Endothelial cell (in vitro differentiated cells): ENCODE results near the gene PPP2R2B. TPM values are rescaled to one million over a fixed set of nuclear protein-coding genes. Genes with fewer than 3 reads are reported as not detected.

Experiments
- DNase-seq: peaks from one replicate; pipeline ENCODE4 v3.0.0; 2021; ENCODE audit warnings: low spot score
- H3K27ac Mint-ChIP-seq: one replicate; pipeline ENCODE4 v1.8.0; 2021; ENCODE audit warnings: mixed read lengths, inconsistent platforms; ENCODE audit not compliant: unreplicated experiment
- H3K27me3 Mint-ChIP-seq: one replicate; pipeline ENCODE4 v1.8.0; 2021; ENCODE audit warnings: mild to moderate bottlenecking, moderate library complexity, mixed read lengths, inconsistent platforms; ENCODE audit not compliant: unreplicated experiment
- H3K36me3 Mint-ChIP-seq: one replicate; pipeline ENCODE4 v1.8.0; 2021; ENCODE audit warnings: mild to moderate bottlenecking, low read depth, mixed read lengths, inconsistent platforms; ENCODE audit not compliant: unreplicated experiment
- H3K4me1 Mint-ChIP-seq: one replicate; pipeline ENCODE4 v1.8.0; 2021; ENCODE audit warnings: mild to moderate bottlenecking, mixed read lengths, inconsistent platforms; ENCODE audit not compliant: unreplicated experiment
- H3K4me3 Mint-ChIP-seq: one replicate; pipeline ENCODE4 v1.8.0; 2021; ENCODE audit warnings: mild to moderate bottlenecking, mixed read lengths, inconsistent platforms; ENCODE audit not compliant: unreplicated experiment
- H3K9me3 Mint-ChIP-seq: one replicate; pipeline ENCODE4 v1.8.0; 2021; ENCODE audit warnings: mixed read lengths, inconsistent platforms; ENCODE audit not compliant: unreplicated experiment
- CTCF ChIP-seq: fragments of 200-600 bp; sonication (generic); IDR thresholded peaks from one replicate; pipeline ENCODE4 v1.5.0; 2021; ENCODE audit warnings: antibody characterized with exemption; ENCODE audit not compliant: unreplicated experiment
- total RNA-seq: library from RNA; stranded (reverse); fragmentation: NEBNext Ultra II Directional; extraction: Animal tissue kit (Norgen Biotek cat#: 25700); gene quantifications from one replicate; pipeline ENCODE4 v1.2.1, GENCODE V29; 2021; ENCODE audit not compliant: unreplicated experiment

PPP2R2B gene
- total RNA-seq, 1 donor from 2014 or later, result 0.59 TPM

DNA sequence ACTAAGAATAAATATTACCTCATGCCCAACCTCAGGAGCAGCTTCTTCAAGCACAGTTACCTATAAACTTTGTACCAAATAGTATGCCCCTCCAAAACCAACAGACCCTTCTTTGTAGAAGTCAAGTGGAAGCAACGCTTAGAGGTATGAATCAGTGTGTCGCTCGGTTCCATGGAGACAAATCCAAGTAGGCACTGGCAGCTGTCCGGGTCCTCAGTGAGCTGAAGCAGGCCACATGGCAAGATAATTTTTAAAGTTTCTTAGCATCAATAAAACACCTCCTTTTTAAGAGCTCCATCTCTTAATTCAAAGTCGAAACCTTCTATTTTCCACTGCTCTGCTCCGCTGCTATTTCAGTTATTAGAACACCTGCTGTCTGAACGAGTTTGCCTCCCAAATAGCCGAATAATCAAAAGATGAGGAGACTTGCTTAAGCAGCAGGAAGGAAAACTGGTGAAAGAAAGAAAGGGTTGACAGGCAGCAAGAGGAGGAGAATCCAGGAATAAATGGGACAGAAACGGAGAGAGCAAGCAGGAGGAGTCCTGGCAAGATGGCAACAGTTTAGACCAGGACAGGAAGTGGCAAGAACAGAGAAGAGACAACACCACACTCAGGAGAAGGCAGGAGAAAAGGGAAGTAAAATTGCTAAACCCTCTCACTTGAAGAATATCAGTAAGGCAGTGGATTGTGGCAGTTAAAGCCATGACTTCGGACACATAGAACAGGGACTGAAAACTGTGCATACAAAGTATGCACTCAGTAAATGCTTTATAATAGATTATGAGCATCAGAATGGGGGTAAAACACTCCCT, 65.0 kb downstream of the PPP2R2B start:
- TF ChIP-seq CTCF, result no peak
- Mint-ChIP-seq H3K36me3 (no peaks in the 10 kb centered on the region), H3K4me3 (no peak overlapping the region), H3K4me1 (no peaks in the 10 kb centered on the region), H3K27me3 (peaks cover 1% of the 10 kb centered on the region), H3K9me3 (no peaks in the 10 kb centered on the region), H3K27ac (no peak overlapping the region)
- DNase-seq, result no peak

DNA sequence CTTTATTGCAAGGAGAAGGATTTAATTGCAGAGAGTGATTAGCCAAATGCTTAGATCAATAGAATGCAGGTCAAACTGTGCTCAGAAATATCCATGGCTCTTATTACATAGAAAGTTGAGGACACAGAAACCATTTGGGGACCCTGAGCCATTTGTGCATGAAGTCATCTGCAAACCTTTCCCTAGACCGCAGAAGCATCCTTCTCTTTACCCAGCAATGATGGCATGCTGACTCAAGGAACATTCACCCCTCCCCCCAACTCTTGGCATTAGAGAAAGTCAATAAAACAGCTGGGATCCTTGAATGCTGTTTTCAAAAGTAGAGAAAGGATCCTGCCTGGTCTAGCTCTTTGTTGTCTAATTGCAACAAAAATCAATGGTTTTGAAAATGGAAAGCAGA, 73.5 kb downstream of the PPP2R2B start:
- Mint-ChIP-seq H3K4me1 (no peaks in the 10 kb centered on the region), H3K27me3 (no peaks in the 10 kb centered on the region), H3K4me3 (no peak overlapping the region), H3K36me3 (no peaks in the 10 kb centered on the region), H3K9me3 (no peaks in the 10 kb centered on the region), H3K27ac (no peak overlapping the region)
- no peak for TF ChIP-seq CTCF
- DNase-seq, result no peak

- Mint-ChIP-seq H3K4me3 (no peak overlapping the region), H3K27ac (no peak overlapping the region), H3K27me3 (peaks cover under 1% of the 10 kb centered on the region)
Observed at GRCh38 chr5:146802945-146803522, 75.5 kb downstream of the PPP2R2B start.

GRCh38 chr5:146799671-146800070, 78.9 kb downstream of the PPP2R2B start:
- peaks cover 2% of the 10 kb centered on the region for H3K27me3 Mint-ChIP-seq
- H3K4me1 Mint-ChIP-seq, result no peaks in the 10 kb centered on the region
- no peak for DNase-seq
- TF ChIP-seq CTCF, result no peak
- no peaks in the 10 kb centered on the region for H3K36me3 Mint-ChIP-seq
- no peak overlapping the region for H3K27ac Mint-ChIP-seq
- H3K9me3 Mint-ChIP-seq, result no peaks in the 10 kb centered on the region
- no peak overlapping the region for H3K4me3 Mint-ChIP-seq

More at GRCh38 chr5:146802945-146803522, 75.5 kb downstream of the PPP2R2B start:
- H3K4me1 Mint-ChIP-seq, result no peaks in the 10 kb centered on the region
- H3K9me3 Mint-ChIP-seq, result no peaks in the 10 kb centered on the region
- no peak for DNase-seq
- no peak for TF ChIP-seq CTCF
- no peaks in the 10 kb centered on the region for H3K36me3 Mint-ChIP-seq

DNA sequence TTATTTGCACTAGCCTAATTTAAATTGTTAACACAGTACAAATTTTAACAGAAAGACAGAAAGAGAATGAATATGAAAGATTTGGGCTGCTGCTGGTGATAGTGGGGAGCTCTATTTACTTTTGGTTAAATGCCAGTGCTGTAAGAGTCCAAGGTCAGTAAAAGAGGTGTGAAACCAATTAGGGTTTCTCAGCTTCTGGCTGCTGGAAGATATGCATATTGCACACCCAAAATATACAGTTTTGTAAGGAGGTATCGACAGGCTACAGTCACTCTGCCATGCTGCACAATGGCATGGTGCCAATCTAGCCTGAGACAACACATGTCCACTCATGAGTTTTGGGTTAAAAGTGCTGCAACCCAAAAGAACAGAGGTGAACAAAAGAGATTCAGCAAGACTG, 79.3 kb downstream of the PPP2R2B start:
- Mint-ChIP-seq H3K27me3 (peaks cover 2% of the 10 kb centered on the region), H3K9me3 (no peaks in the 10 kb centered on the region), H3K27ac (no peak overlapping the region), H3K36me3 (no peaks in the 10 kb centered on the region), H3K4me3 (no peak overlapping the region), H3K4me1 (no peaks in the 10 kb centered on the region)
- DNase-seq, result no peak
- no peak for TF ChIP-seq CTCF
